K562 (cell line): Measurements from ENCODE around the gene BCL2L15. TPM values are rescaled to one million over a fixed set of nuclear protein-coding genes. Genes with fewer than 3 reads are reported as not detected.

Source experiments
- CREB3L1 ChIP-seq: fragments of 450-650 bp; IDR thresholded peaks from 2 replicates; pipeline ENCODE4 v1.6.1; 2014; ENCODE audit warnings: low read depth, mild to moderate bottlenecking, moderate library complexity, borderline replicate concordance
- CTCFL ChIP-seq: IDR thresholded peaks from 2 replicates; pipeline ENCODE4 v1.6.1; 2011; ENCODE audit warnings: borderline replicate concordance, low read depth, mild to moderate bottlenecking, moderate library complexity, low read length; ENCODE audit not compliant: insufficient read depth, poor library complexity, severe bottlenecking
- GATA2 ChIP-seq: sonication (generic); formaldehyde crosslinking; IDR thresholded peaks from 2 replicates; pipeline ENCODE4 v1.4.0; 2020; ENCODE audit warnings: mild to moderate bottlenecking, missing genetic modification reagents
- MYC ChIP-seq, 2 experiments: fragments of 250-450 bp in 1 of 2; sonication (Bioruptor Pico) in 1 of 2; IDR thresholded peaks; 2 replicates each; pipeline versions ENCODE4 v1.5.1 to v1.6.1; 2012 to 2021; ENCODE audit warnings: low read depth in 2 of 2, borderline replicate concordance in 1 of 2, improper control_type of control experiment in 1 of 2, low read length in 1 of 2, mild to moderate bottlenecking in 1 of 2, moderate library complexity in 1 of 2
- NBN ChIP-seq: fragments of 450-650 bp; IDR thresholded peaks from 2 replicates; pipeline ENCODE4 v1.6.1; 2016; ENCODE audit warnings: low read depth, mild to moderate bottlenecking
- NEUROD1 ChIP-seq: fragments of 150-350 bp; IDR thresholded peaks from 2 replicates; pipeline ENCODE4 v1.6.1; 2014; ENCODE audit warnings: borderline replicate concordance, low read length, low read depth; ENCODE audit not compliant: partially characterized antibody
- NR1H2 ChIP-seq: sonication (generic); formaldehyde crosslinking; IDR thresholded peaks from 2 replicates; pipeline ENCODE4 v1.4.0; 2020; ENCODE audit warnings: mild to moderate bottlenecking, missing genetic modification reagents
- NR2C2 ChIP-seq, 2 experiments: fragments of 200-800 bp in 1 of 2; sonication (Bioruptor generic) in 1 of 2; sonication (generic) in 1 of 2; formaldehyde crosslinking in 1 of 2; IDR thresholded peaks; 2 replicates each; pipeline versions ENCODE4 v1.6.1 to v1.8.0; 2016 to 2022; ENCODE audit warnings: mild to moderate bottlenecking in 1 of 2, missing compliant biosample characterization in 1 of 2, missing genetic modification characterization in 1 of 2, missing genetic modification reagents in 1 of 2
- RBM25 ChIP-seq: fragments of 200-400 bp; formaldehyde crosslinking; IDR thresholded peaks from 2 replicates; pipeline ENCODE4 v1.6.1; 2018; ENCODE audit warnings: low read length, low read depth, moderate library complexity; ENCODE audit not compliant: severe bottlenecking
- SUPT5H ChIP-seq: fragments of 450-650 bp; IDR thresholded peaks from 2 replicates; pipeline ENCODE4 v1.6.1; 2016
- TCF7 ChIP-seq: sonication (generic); IDR thresholded peaks from 2 replicates; pipeline ENCODE4 v1.6.1; 2016; ENCODE audit warnings: antibody characterized with exemption, borderline replicate concordance
- USF1 ChIP-seq: sonication (generic); formaldehyde crosslinking; IDR thresholded peaks from 2 replicates; pipeline ENCODE4 v1.9.0; 2022; ENCODE audit warnings: mild to moderate bottlenecking, missing genetic modification reagents
- XRCC5 ChIP-seq: fragments of 200-400 bp; formaldehyde crosslinking; IDR thresholded peaks from 2 replicates; pipeline ENCODE4 v1.6.1; 2017; ENCODE audit warnings: low read depth, mild to moderate bottlenecking, low read length
- ZNF41 ChIP-seq: fragments of 250-450 bp; sonication (Bioruptor Pico); conservative IDR thresholded peaks from 2 replicates; pipeline ENCODE4 v1.4.0; 2020; ENCODE audit warnings: mild to moderate bottlenecking
- polyA plus RNA-seq, 8 experiments: library from polyadenylated mRNA; depleted of rRNA in 4 of 8; stranded (reverse) in 5 of 8; unstranded in 3 of 8; fragments of >200 nt; fragmentation: Nextera tagmentation in 2 of 8; fragmentation: Illumina TruSeq in 1 of 8; extraction: Ambion mirVana in 2 of 8; extraction: Trizol in 1 of 8; gene quantifications; 2 replicates each; pipeline versions ENCODE4 v1.2.1 to v1.2.3, GENCODE V29; 2011 to 2014; ENCODE audit warnings: inconsistent platforms in 1 of 8, missing spikeins in 1 of 8
- total RNA-seq, 7 experiments: library from RNA; depleted of rRNA in 6 of 7; stranded (reverse); fragments of >200 nt in 6 of 7; fragmentation: Illumina TruSeq in 2 of 7; extraction: Trizol in 2 of 7; gene quantifications; 2 replicates each; pipeline versions ENCODE4 v1.2.1 to v1.2.3, GENCODE V29; 2011 to 2021; ENCODE audit warnings: low replicate concordance in 1 of 7
- TF ChIP-seq, protein P1 (sequence below): sonication (generic); formaldehyde crosslinking; IDR thresholded peaks from 2 replicates; pipeline ENCODE4 v1.8.0; 2022; ENCODE audit warnings: mild to moderate bottlenecking, missing genetic modification reagents
- TF ChIP-seq, protein P2 (sequence below): sonication (generic); formaldehyde crosslinking; IDR thresholded peaks from 2 replicates; pipeline ENCODE4 v1.8.0; 2023; ENCODE audit warnings: mild to moderate bottlenecking, missing genetic modification reagents

Gene BCL2L15
- total and polyA plus RNA-seq, 9 of the 15 experiments (the other 6 are each of a cell fraction or from before 2014, with no cell fraction given) = 0.06 to 0.42 (median 0.28) TPM; not detected in 1

DNA sequence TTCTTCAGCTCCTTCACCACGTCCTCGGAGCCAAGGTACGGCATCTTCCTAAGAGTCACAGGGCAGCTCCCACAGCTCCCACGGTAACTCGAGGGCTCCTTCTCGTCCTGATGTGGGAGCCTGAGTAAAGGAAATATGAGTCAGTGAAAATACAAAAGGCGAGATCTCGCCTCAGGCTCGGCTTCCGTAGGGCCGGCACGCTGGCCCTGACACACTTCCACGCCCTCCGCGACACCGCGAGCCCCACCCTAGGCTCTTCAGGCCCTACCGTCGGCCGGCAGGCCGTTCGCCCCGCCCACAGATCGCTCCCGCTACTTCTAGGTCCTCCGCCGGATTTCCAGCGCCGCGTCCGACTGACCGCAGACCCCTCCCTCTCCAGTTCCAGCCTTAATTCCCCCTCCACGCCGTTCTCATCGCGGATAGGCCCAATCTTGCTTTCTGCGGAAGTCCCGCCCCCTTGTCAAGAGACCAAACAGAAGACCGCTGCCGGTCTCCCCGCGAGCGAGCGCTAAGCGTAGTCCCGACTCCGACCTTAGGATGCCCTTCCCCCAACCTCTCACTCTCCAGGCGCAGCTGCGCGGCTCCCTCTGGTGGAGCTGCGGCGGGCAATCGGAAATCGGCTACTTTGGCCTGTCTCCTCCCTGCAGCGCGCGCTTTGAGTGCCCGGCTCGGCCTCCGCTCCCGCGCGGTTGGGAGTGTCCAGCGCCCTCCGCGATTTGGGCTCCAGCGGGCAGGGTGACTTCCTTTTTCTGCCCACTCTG, 17.5 kb upstream of the BCL2L15 start, which contains the start of the genes AP4B1 and DCLRE1B (continued):
- TF ChIP-seq, protein P1, sequence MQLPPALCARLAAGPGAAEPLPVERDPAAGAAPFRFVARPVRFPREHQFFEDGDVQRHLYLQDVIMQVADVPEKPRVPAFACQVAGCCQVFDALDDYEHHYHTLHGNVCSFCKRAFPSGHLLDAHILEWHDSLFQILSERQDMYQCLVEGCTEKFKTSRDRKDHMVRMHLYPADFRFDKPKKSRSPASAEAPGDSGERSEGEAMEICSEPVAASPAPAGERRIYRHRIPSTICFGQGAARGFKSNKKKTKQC (CRISPR knock-in tag) = peak; percentile 82
- peak; percentile 77 for TF ChIP-seq SUPT5H
- peak; percentile 90 for TF ChIP-seq NEUROD1
- TF ChIP-seq RBM25 = no peak
- TF ChIP-seq, protein P2, sequence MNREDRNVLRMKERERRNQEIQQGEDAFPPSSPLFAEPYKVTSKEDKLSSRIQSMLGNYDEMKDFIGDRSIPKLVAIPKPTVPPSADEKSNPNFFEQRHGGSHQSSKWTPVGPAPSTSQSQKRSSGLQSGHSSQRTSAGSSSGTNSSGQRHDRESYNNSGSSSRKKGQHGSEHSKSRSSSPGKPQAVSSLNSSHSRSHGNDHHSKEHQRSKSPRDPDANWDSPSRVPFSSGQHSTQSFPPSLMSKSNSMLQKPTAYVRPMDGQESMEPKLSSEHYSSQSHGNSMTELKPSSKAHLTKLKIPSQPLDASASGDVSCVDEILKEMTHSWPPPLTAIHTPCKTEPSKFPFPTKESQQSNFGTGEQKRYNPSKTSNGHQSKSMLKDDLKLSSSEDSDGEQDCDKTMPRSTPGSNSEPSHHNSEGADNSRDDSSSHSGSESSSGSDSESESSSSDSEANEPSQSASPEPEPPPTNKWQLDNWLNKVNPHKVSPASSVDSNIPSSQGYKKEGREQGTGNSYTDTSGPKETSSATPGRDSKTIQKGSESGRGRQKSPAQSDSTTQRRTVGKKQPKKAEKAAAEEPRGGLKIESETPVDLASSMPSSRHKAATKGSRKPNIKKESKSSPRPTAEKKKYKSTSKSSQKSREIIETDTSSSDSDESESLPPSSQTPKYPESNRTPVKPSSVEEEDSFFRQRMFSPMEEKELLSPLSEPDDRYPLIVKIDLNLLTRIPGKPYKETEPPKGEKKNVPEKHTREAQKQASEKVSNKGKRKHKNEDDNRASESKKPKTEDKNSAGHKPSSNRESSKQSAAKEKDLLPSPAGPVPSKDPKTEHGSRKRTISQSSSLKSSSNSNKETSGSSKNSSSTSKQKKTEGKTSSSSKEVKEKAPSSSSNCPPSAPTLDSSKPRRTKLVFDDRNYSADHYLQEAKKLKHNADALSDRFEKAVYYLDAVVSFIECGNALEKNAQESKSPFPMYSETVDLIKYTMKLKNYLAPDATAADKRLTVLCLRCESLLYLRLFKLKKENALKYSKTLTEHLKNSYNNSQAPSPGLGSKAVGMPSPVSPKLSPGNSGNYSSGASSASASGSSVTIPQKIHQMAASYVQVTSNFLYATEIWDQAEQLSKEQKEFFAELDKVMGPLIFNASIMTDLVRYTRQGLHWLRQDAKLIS (CRISPR knock-in tag) = peak; percentile 95; the same call in 1 of the 2 replicates
- peak; percentile 89 for TF ChIP-seq MYC (IDR thresholded peaks at IDR 0.05; ENCODE audit: low read depth, low read length)
- TF ChIP-seq MYC (CRISPR knock-in tag; IDR thresholded peaks at IDR 0.05; ENCODE audit: borderline replicate concordance, low read depth) = 0 out of 2 replicates have a peak, but pooled peaks have one; percentile 89
- no peak for TF ChIP-seq GATA2
- TF ChIP-seq TCF7 = peak; percentile 75; the same call in 1 of the 2 replicates
- peak; percentile 70 for TF ChIP-seq NR2C2 (CRISPR knock-in tag; IDR thresholded peaks at IDR 0.05)
- TF ChIP-seq NR2C2 (tag; IDR thresholded peaks at IDR 0.05) = peak; percentile 80; the same call in 1 of the 2 replicates
- TF ChIP-seq NBN = peak; percentile 79
- TF ChIP-seq NR1H2 (CRISPR knock-in tag) = peak; percentile 48; the same call in 1 of the 2 replicates
- TF ChIP-seq XRCC5 = peak; percentile 100
- no peak for TF ChIP-seq ZNF41 (CRISPR knock-in tag)
- 0 out of 2 replicates have a peak, but pooled peaks have one; percentile 35 for TF ChIP-seq USF1
- TF ChIP-seq CREB3L1 = peak; percentile 75
- TF ChIP-seq CTCFL = peak; percentile 92
